HG03439 (cell line): Measurements from ENCODE around the gene HOTAIR.

Experiments used
- ATAC-seq: cut with Tn5 transposase; IDR thresholded peaks from one replicate; pipeline ENCODE4 v1.9.1; 2021; ENCODE audit warnings: mild to moderate bottlenecking, moderate library complexity; ENCODE audit not compliant: unreplicated experiment

Gene HOTAIR

DNA sequence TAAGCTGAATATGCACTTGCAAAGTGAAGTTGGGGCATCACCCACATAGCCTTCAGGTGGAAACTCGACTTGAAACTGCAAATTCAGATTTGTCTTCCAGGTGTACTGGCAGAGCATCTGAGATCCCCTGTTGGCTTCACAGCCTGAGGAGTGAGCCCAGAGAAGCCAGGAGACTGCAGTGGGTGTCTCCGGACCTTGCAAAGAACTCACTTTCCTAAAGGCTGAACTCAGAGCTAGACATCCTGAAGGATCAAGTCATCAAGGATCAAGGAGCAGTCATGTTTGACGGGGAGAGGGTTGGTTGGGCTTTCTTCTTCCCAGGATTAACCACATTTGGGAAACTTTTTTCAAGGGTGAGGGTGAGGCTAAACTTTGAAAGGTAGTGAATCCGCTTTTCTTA, 45.2 kb downstream of the HOTAIR start:
- no peak for ATAC-seq

DNA sequence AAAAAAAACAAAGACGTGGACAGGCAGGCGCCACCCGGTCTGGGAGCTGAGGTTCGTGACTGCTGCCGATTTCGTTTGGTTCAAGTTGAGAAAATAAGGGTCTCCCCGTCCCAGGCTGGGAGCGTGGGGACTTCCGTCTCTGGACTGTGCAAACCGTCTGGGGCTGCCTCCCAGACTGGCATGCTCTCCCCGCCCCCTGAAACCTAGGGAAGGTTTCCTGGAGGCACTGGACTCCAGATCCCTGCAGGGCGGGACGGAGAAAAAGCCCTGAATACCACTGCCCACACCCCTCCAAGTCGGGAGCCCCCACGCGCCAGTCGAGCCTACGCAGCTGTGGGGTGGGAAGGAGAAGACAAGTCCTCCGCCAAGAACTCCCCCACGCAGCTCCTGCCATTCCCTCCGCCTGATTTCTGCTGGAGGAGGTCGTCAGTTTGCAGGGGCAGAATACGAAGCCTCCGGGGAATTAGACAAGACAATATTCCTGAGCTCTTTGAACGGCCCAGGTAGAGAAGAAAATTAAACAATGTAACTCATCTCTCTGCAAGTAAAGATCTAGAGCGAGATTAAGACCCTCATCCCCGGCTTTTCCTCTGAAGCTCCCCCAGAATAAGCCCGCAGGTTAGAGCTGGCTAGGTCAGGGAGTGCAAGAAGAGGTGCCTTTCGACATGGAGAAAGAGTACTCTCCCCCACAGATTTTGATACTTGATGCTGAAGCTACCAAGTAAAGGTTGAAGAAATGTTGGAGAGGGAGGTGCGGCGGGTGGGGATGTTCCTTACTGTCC, 46.5 kb downstream of the HOTAIR start:
- ATAC-seq, result no peak

DNA sequence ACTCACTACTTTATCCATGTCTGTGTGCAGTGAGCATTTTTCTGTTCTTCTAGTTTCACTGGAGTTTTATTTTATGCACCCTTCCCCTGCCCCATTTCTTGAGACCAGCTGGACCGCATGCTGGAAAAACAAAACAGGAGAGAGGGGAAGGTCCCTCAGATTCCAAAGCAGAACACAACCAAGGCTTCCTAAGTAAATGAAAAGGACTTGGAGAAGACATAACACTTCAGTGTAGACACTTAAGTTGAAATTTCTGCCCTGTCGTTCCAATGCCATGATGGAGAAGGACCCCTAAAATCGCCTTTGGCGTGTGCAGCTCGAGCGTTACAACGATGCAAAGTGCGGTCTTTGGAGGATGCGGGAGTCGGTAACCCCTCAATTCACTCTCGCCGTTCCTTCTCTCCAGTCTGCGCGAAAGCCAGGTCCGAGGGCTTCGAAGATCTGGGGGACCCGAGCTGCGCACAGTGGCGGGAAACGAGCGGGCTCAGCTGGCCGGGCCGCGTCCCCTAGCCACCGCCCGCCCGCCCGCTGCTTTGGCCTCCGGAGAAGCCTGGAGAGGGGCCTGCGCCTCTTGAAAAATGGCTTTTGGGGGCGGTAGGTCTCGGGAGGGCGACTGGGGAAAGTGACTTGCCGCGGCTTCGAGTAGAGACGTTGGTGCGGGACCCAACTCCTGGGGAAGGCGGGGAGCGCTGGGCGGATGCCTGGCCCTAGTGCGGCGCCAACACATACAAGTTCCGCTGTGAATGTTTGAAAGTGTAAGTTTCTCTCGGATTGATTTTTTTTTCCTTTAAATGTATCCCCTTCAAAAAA, 47.3 kb downstream of the HOTAIR start:
- no peak for ATAC-seq

DNA sequence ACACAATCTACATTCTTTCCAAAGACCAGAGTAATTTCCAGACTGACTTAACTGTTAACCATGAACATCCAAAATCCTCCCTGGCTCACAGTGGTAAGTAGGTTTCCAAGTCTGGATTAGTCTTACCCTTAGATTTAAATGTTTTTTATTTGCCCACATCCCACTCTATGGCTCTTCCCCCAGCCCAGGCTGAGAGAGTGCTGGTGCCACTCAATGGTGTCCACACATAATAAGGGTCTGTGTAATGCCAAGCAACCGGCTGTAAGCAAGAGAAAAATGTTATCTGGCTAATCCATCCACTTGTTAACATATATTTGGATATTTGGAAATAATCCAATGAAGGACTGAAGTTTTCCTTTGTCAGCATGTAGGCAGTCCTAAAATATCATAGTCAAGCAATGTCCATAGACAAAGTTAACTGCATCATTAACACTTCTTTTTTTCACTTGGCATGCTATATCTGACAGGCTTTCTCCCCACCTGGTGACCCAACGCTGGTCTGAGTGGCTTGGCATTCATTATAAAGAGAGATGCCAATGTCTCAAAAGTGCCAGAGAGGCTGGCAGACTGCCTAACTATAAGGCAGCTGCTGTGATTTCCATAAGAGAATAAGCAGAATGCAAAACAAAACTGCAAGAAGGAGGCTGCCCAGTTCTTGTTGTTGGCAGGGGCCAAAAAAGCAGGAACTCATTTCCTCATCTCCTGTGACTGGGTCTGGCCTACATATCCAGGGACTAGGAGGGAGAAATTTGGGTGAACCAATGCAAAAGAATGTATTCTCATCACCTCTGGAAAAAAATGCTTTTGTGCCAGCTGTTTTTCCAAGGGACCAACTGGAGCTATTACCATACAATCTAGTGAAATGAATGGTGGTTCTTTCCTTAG, 50.0 kb downstream of the HOTAIR start:
- no peak for ATAC-seq

DNA sequence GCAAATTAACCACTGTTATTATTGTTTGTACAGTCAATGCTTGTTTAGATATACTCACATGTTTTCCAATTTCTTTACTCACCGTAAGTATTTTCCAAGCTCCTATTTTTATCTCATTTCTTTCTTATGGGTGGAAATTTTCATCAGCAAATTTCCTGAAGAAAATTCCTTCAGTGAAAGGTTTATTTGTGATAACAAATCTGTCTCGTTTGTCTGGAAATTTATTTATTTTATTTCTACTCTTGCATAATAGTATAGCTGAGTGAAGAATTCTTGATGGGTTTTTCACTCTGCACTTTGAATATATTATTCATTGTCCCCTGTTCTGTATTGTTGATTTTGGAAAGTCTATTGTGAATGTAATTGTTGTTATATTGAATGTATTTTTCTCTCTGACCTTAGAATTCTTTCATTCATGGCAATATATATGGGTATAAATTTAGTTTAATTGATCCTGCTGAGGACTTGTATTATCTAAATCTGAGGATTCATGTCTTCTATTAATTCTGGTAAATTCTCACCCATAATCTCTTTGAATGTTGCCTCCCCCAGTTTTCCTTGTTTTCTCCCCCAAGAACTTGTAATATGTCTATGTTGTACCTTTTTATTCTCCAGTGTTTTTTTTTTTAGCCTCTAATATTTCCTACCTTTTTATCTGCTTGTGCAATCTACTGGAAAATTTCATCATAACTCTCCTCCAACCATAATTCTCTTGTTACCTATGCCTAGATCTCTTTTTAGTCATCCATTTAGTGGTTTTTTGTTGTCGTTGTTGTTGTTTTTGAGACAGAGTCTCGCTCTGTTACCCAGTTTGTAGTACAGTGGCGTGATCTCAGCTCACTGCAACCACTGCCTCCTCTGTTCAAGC, 57.7 kb downstream of the HOTAIR start:
- no peak for ATAC-seq
